NB4 (cell line): ENCODE results near the gene AMOTL1.

Experiments used
- DNase-seq: peaks from one replicate; pipeline ENCODE4 v3.0.0; 2010; ENCODE audit warnings: low read depth
- H3K4me3 ChIP-seq: one replicate; pipeline ENCODE4 v1.5.1; 2011; ENCODE audit warnings: mild to moderate bottlenecking, low read depth, low read length, moderate library complexity
- MYC ChIP-seq: IDR thresholded peaks from 2 replicates; pipeline ENCODE4 v1.6.1; 2011; ENCODE audit warnings: low read depth, low read length
- POLR2A ChIP-seq: IDR thresholded peaks from 2 replicates; pipeline ENCODE4 v1.6.1; 2011; ENCODE audit warnings: mild to moderate bottlenecking; ENCODE audit not compliant: insufficient read length; ENCODE audit errors: extremely low read depth
- TF ChIP-seq, protein P1 (sequence below): IDR thresholded peaks from one replicate; pipeline ENCODE4 v1.5.1; 2012; ENCODE audit warnings: low read depth, low read length
- TF ChIP-seq, protein P2 (sequence below): IDR thresholded peaks from 2 replicates; pipeline ENCODE4 v1.6.1; 2011; ENCODE audit warnings: low read depth, low read length

Gene AMOTL1

GRCh38 chr11:94826415-94826814 lies 58.3 kb downstream of the AMOTL1 start:
- TF ChIP-seq, protein P1, sequence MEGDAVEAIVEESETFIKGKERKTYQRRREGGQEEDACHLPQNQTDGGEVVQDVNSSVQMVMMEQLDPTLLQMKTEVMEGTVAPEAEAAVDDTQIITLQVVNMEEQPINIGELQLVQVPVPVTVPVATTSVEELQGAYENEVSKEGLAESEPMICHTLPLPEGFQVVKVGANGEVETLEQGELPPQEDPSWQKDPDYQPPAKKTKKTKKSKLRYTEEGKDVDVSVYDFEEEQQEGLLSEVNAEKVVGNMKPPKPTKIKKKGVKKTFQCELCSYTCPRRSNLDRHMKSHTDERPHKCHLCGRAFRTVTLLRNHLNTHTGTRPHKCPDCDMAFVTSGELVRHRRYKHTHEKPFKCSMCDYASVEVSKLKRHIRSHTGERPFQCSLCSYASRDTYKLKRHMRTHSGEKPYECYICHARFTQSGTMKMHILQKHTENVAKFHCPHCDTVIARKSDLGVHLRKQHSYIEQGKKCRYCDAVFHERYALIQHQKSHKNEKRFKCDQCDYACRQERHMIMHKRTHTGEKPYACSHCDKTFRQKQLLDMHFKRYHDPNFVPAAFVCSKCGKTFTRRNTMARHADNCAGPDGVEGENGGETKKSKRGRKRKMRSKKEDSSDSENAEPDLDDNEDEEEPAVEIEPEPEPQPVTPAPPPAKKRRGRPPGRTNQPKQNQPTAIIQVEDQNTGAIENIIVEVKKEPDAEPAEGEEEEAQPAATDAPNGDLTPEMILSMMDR, result no peak
- no peak for TF ChIP-seq POLR2A
- no peak for TF ChIP-seq MYC
- TF ChIP-seq, protein P2, sequence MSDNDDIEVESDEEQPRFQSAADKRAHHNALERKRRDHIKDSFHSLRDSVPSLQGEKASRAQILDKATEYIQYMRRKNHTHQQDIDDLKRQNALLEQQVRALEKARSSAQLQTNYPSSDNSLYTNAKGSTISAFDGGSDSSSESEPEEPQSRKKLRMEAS, result no peak
- DNase-seq, result no peak
- no peak overlapping the region for H3K4me3 ChIP-seq

GRCh38 chr11:94828088-94828487 lies 59.9 kb downstream of the AMOTL1 start:
- H3K4me3 ChIP-seq, result no peak overlapping the region
- TF ChIP-seq POLR2A, result no peak
- TF ChIP-seq, protein P1, result no peak
- TF ChIP-seq MYC, result no peak
- TF ChIP-seq, protein P2, result no peak
- no peak for DNase-seq

DNA sequence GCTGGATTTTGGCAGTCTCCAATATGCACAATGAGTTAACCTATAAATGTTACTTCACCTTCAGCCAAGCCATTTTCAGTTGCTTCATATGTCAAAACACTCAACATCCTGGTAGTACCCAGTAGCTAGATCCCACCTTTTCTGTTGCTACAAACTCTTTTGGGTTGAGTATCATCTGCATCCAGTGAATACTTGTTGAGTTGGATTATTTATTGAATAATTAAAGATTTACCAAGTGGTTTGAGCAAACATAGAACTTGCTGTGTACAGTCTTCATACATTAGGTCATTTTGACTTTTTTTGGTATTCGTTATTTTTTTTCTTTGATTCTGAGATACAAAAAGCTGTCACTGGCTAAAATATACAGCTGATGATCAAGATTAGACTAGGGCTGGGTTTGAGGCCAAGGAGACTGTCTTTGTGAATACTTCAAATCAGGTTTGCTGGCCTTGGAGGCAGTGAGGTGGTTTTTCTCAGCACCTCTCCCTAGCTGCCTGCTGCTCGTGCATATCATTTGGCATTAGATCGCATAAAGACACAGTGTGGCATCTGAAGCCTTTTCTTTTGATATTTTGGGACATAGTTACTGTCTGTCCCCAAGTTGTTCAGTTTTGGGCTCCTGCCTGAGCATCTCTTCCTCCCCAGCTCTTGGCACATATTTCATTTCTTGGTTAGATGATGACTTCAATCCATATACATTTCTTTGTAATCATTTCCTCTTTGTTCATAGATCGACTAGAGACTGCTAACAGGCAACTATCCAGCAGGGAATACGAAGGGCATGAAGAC lies 62.8 kb downstream of the AMOTL1 start:
- H3K4me3 ChIP-seq, result no peak overlapping the region
- TF ChIP-seq, protein P1, result no peak
- TF ChIP-seq MYC (no peak), POLR2A (no peak)
- TF ChIP-seq, protein P2, result no peak
- peak; percentile 7 for DNase-seq

DNA sequence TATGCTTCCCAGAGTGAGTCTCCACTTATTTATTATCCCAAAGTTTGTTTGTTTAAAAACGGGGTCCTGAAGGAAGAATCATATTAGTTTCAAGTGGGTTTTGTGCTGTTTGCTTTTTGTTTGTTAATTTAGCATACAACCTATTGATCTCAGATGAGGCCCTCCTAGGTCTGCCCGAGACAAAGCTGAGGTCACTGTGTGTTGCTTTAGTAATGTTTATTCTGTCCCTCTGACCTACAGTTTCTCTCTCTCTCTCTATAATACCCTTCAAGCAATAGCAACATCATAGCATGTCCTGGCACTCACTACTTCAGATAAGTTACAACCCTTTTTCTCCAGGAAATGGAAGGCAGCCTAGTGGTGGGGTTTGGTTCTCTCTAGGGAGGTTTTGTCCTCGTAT lies 63.4 kb downstream of the AMOTL1 start:
- no peak for DNase-seq
- no peak overlapping the region for H3K4me3 ChIP-seq
- TF ChIP-seq POLR2A (no peak), MYC (no peak)
- TF ChIP-seq, protein P2, result no peak
- TF ChIP-seq, protein P1, result no peak

- DNase-seq, result no peak
- no peak for TF ChIP-seq MYC
- TF ChIP-seq, protein P1, result no peak
- no peak overlapping the region for H3K4me3 ChIP-seq
These were observed 64.6 kb downstream of the AMOTL1 start for GRCh38 chr11:94832604-94833235.
